ENCODE measurements around the gene RHBDL1.

Gene RHBDL1

DNA sequence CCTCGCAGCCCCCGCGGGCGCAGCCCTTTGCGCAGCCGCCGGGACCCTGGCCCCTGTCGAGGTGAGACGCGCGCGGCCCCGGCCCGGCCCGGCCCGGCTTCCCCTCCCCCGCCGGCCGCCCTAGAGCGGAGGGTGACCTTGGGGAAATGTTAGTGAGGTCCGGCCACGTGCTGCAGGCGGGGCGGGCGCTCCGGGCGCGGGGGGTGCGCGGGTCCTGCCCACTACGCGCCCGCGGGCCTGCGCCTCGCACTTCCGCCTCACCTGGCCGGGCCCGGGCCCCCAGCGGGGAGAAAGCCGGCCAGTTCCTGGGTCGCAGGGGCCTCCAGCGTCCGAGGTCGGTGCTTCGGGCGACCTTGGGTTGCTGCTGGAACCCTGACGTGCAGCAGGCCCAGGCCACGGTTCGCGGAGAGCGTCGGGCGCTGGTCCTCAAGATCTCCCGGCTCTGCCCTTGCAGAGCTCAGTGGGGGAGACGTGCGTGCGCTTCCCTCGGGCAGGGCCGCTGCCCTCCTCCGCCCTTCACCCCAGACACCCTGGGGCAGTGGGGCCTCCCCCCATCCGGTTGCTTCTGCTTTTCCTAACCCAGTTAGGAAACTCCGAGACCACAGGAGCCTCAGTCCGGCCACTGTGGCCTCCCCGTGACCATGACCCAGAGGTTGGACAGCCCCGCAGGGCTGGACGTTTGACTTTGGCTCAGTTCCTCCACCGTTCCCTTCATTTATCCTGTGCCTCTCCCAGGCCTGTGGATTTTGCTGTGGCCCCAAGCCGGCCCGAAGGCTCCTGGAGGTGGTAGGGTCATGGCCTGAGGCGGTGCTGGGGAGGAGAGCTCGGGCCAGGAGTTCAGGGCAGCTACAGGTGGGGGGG, 33.1 kb upstream of the RHBDL1 start (continued):
- TF ChIP-seq, protein P1, sequence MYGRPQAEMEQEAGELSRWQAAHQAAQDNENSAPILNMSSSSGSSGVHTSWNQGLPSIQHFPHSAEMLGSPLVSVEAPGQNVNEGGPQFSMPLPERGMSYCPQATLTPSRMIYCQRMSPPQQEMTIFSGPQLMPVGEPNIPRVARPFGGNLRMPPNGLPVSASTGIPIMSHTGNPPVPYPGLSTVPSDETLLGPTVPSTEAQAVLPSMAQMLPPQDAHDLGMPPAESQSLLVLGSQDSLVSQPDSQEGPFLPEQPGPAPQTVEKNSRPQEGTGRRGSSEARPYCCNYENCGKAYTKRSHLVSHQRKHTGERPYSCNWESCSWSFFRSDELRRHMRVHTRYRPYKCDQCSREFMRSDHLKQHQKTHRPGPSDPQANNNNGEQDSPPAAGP (tag by site-specific recombination; IDR thresholded peaks at IDR 0.05), result peak; percentile 51
- no peak for TF ChIP-seq ZNF155 (tag by site-specific recombination; IDR thresholded peaks at IDR 0.05)
- TF ChIP-seq SETDB1 (IDR thresholded peaks at IDR 0.05; ENCODE audit: insufficient read length, low read length), result no peak
- TF ChIP-seq KLF16 (tag by site-specific recombination; IDR thresholded peaks at IDR 0.05), result no peak
- TF ChIP-seq, protein P2, sequence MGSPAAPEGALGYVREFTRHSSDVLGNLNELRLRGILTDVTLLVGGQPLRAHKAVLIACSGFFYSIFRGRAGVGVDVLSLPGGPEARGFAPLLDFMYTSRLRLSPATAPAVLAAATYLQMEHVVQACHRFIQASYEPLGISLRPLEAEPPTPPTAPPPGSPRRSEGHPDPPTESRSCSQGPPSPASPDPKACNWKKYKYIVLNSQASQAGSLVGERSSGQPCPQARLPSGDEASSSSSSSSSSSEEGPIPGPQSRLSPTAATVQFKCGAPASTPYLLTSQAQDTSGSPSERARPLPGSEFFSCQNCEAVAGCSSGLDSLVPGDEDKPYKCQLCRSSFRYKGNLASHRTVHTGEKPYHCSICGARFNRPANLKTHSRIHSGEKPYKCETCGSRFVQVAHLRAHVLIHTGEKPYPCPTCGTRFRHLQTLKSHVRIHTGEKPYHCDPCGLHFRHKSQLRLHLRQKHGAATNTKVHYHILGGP (tag by site-specific recombination; IDR thresholded peaks at IDR 0.05), result no peak
- no peak for TF ChIP-seq ZNF354C (tag by site-specific recombination; IDR thresholded peaks at IDR 0.05; ENCODE audit: borderline replicate concordance, low read depth)
- TF ChIP-seq ZNF571 (tag by site-specific recombination; IDR thresholded peaks at IDR 0.05), result no peak
- TF ChIP-seq ZSCAN5A (tag by site-specific recombination; IDR thresholded peaks at IDR 0.05), result no peak
- no peak for TF ChIP-seq ZNF692 (tag by site-specific recombination; IDR thresholded peaks at IDR 0.05)
- TF ChIP-seq ZNF626 (tag by site-specific recombination; IDR thresholded peaks at IDR 0.05), result no peak
- TF ChIP-seq ZNF791 (tag by site-specific recombination; IDR thresholded peaks at IDR 0.05), result no peak
- TF ChIP-seq, protein P3, sequence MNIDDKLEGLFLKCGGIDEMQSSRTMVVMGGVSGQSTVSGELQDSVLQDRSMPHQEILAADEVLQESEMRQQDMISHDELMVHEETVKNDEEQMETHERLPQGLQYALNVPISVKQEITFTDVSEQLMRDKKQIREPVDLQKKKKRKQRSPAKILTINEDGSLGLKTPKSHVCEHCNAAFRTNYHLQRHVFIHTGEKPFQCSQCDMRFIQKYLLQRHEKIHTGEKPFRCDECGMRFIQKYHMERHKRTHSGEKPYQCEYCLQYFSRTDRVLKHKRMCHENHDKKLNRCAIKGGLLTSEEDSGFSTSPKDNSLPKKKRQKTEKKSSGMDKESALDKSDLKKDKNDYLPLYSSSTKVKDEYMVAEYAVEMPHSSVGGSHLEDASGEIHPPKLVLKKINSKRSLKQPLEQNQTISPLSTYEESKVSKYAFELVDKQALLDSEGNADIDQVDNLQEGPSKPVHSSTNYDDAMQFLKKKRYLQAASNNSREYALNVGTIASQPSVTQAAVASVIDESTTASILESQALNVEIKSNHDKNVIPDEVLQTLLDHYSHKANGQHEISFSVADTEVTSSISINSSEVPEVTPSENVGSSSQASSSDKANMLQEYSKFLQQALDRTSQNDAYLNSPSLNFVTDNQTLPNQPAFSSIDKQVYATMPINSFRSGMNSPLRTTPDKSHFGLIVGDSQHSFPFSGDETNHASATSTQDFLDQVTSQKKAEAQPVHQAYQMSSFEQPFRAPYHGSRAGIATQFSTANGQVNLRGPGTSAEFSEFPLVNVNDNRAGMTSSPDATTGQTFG (tag by site-specific recombination; IDR thresholded peaks at IDR 0.05; ENCODE audit: borderline replicate concordance), result no peak
- no peak for TF ChIP-seq ZNF37A (tag by site-specific recombination; IDR thresholded peaks at IDR 0.05)
- no peak for TF ChIP-seq ZNF555 (tag by site-specific recombination; conservative IDR thresholded peaks at IDR 0.05)
- TF ChIP-seq ZNF302 (tag by site-specific recombination; IDR thresholded peaks at IDR 0.05; ENCODE audit: low read depth), result no peak
- TF ChIP-seq ZNF394 (tag by site-specific recombination; IDR thresholded peaks at IDR 0.05; ENCODE audit: borderline replicate concordance), result no peak
- TF ChIP-seq, protein P4, sequence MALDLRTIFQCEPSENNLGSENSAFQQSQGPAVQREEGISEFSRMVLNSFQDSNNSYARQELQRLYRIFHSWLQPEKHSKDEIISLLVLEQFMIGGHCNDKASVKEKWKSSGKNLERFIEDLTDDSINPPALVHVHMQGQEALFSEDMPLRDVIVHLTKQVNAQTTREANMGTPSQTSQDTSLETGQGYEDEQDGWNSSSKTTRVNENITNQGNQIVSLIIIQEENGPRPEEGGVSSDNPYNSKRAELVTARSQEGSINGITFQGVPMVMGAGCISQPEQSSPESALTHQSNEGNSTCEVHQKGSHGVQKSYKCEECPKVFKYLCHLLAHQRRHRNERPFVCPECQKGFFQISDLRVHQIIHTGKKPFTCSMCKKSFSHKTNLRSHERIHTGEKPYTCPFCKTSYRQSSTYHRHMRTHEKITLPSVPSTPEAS (tag by site-specific recombination; IDR thresholded peaks at IDR 0.05), result no peak
- peak; percentile 15; the same call in 1 of the 2 replicates for TF ChIP-seq SP2 (tag by site-specific recombination; IDR thresholded peaks at IDR 0.05)
- TF ChIP-seq ZNF433 (tag by site-specific recombination; IDR thresholded peaks at IDR 0.05; ENCODE audit: low read depth), result no peak
- TF ChIP-seq ZIC2 (tag by site-specific recombination; IDR thresholded peaks at IDR 0.05), result peak; percentile 69
- no peak for TF ChIP-seq ZSCAN23 (tag by site-specific recombination; IDR thresholded peaks at IDR 0.05)
- no peak for TF ChIP-seq ZNF561 (tag by site-specific recombination; IDR thresholded peaks at IDR 0.05; ENCODE audit: borderline replicate concordance)
- no peak for TF ChIP-seq WT1 (tag by site-specific recombination; IDR thresholded peaks at IDR 0.05)
- no peak for TF ChIP-seq ZBTB49 (tag by site-specific recombination; IDR thresholded peaks at IDR 0.05; ENCODE audit: low read depth)
- TF ChIP-seq SP7 (tag by site-specific recombination; IDR thresholded peaks at IDR 0.05), result 0 out of 2 replicates have a peak, but pooled peaks have one; percentile 14
- TF ChIP-seq ZNF24 (tag by site-specific recombination; IDR thresholded peaks at IDR 0.05), result no peak
- no peak for TF ChIP-seq ZNF785 (tag by site-specific recombination; IDR thresholded peaks at IDR 0.05)
- TF ChIP-seq KLF9 (tag by site-specific recombination; IDR thresholded peaks at IDR 0.05; ENCODE audit: low read depth), result no peak
- TF ChIP-seq ZNF324 (tag by site-specific recombination; IDR thresholded peaks at IDR 0.05), result no peak
